Nephron progenitor cell (in vitro differentiated cells): ENCODE measurements around the gene INO80B.

Experiments
- DNase-seq: peaks from one replicate; pipeline ENCODE4 v3.0.0; 2021
- H3K27ac Mint-ChIP-seq: 2 replicates; pipeline ENCODE4 v1.8.0; 2021; ENCODE audit warnings: mild to moderate bottlenecking, moderate library complexity, mixed read lengths
- H3K27me3 Mint-ChIP-seq: 2 replicates; pipeline ENCODE4 v1.8.0; 2021; ENCODE audit warnings: mild to moderate bottlenecking, low read depth, mixed read lengths; ENCODE audit not compliant: poor library complexity
- H3K36me3 Mint-ChIP-seq: 2 replicates; pipeline ENCODE4 v1.8.0; 2021; ENCODE audit warnings: low read depth, mixed read lengths
- H3K4me1 Mint-ChIP-seq: 2 replicates; pipeline ENCODE4 v1.8.0; 2021; ENCODE audit warnings: mixed read lengths
- H3K4me3 Mint-ChIP-seq: 2 replicates; pipeline ENCODE4 v1.8.0; 2021; ENCODE audit warnings: mild to moderate bottlenecking, moderate library complexity, mixed read lengths
- H3K9me3 Mint-ChIP-seq: 2 replicates; pipeline ENCODE4 v1.8.0; 2021; ENCODE audit warnings: mild to moderate bottlenecking, moderate library complexity, mixed read lengths
- TF ChIP-seq, protein P1 (sequence below): fragments of 200-600 bp; sonication (generic); IDR thresholded peaks from 2 replicates; pipeline ENCODE4 v1.5.0; 2021; ENCODE audit warnings: antibody characterized with exemption

Gene INO80B

DNA sequence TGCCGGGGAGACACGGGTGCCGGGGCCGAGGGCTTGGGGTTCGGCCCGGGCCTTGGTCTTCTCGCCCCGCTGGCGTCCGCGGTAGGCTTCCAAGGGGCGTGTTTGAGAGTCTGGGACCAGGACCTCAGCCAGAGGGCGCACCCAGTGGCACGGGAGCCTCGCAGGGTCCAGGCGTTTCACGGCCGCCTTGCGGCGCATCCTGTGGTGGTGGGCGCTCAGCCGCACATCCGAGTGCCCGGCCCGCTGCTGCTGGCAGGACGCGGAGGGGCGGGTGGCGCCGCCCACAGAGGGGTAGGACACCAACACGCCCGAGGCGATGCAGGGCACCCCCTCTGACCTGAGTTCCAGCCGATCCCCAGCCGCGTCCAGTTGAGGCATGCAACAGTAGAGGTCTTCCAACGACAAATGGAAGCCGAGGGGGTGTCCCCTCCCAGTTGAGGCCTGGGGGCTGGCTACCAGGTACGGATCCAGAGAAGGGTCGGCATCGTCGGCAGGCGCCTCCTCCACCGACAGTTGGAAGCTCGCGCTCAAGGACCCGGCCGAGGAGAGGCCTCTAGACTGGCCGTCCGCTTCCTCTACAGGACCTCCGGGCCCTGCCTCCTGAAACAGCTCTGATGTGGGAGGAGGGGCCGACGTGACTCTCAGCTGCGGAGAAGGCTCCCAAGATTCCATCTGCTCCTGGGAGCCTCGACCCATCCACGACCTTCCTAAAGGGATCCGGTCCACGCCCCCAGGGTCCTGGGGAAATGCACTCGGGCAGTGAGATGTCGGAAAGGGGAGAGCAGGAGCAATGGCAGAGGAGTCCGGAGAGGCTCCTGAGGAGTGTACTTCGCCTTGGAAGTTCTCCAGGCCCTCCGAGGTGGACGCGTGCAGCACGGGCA is 39.8 kb upstream of the INO80B start:
- H3K9me3 Mint-ChIP-seq = no peaks in the 10 kb centered on the region
- H3K36me3 Mint-ChIP-seq = no peaks in the 10 kb centered on the region
- H3K27me3 Mint-ChIP-seq = peaks cover 6% of the 10 kb centered on the region
- H3K4me3 Mint-ChIP-seq = no peak overlapping the region
- DNase-seq = no peak
- TF ChIP-seq, protein P1, sequence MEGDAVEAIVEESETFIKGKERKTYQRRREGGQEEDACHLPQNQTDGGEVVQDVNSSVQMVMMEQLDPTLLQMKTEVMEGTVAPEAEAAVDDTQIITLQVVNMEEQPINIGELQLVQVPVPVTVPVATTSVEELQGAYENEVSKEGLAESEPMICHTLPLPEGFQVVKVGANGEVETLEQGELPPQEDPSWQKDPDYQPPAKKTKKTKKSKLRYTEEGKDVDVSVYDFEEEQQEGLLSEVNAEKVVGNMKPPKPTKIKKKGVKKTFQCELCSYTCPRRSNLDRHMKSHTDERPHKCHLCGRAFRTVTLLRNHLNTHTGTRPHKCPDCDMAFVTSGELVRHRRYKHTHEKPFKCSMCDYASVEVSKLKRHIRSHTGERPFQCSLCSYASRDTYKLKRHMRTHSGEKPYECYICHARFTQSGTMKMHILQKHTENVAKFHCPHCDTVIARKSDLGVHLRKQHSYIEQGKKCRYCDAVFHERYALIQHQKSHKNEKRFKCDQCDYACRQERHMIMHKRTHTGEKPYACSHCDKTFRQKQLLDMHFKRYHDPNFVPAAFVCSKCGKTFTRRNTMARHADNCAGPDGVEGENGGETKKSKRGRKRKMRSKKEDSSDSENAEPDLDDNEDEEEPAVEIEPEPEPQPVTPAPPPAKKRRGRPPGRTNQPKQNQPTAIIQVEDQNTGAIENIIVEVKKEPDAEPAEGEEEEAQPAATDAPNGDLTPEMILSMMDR = no peak
- H3K27ac Mint-ChIP-seq = no peak overlapping the region
- peaks cover 13% of the 10 kb centered on the region for H3K4me1 Mint-ChIP-seq

DNA sequence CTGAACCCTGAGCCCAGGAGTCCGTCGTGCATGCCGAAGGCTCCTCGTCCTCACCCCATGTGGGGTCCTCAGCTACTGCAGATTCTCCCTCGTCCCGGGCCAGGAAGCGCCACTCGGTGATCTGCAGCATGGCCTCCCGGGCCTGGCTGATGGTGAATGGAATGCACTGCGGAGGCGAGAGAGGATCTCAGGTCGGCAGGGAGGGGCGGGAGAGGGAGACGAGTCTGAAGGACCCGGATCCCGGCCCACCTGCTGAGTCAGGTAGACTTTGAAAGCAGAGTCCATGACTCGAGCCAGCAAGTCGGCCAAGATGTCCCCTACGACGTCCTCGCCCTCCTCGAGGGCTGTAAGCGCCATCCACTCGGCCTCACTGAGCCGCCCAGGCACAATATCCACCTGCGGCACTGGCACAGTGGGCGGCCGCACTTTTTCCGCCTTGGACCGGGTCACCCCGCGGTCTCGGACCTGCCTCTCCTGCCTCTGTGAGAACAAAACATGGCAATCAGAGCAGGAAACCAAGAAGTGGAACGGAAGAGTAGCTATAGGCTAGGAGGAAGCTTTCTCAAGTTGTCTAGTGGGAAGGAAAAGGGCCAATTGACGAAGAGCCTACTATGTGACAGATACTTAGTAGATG is 39.0 kb upstream of the INO80B start:
- TF ChIP-seq, protein P1 = no peak
- no peak for DNase-seq
- Mint-ChIP-seq H3K36me3 (no peaks in the 10 kb centered on the region), H3K4me3 (no peak overlapping the region), H3K4me1 (peaks cover 20% of the 10 kb centered on the region), H3K27ac (peak overlapping the region; percentile 49), H3K9me3 (no peaks in the 10 kb centered on the region), H3K27me3 (peaks cover 9% of the 10 kb centered on the region)

DNA sequence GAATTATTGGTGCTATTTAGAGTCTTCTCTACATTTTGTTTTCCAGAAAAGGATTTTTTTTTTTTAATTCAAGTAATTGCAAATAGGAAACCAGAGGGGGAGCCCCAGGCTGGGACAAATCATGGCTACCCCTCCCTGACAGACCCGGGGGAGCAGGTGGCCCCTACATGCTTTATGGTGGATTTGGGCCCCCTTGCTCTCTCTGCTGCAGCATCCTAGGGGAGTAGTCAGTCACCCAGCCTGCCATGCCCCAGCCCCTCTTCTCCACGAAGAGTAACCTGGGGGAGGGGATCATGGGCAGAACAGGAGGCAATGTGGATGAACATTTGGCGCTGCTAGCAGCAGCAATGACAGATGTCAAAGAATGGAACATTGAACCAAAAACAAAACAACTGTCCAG is 38.1 kb upstream of the INO80B start:
- TF ChIP-seq, protein P1 = no peak
- Mint-ChIP-seq H3K27me3 (peaks cover 13% of the 10 kb centered on the region), H3K4me3 (no peak overlapping the region), H3K4me1 (peaks cover 26% of the 10 kb centered on the region), H3K36me3 (no peaks in the 10 kb centered on the region), H3K9me3 (no peaks in the 10 kb centered on the region), H3K27ac (no peak overlapping the region)
- DNase-seq = no peak

DNA sequence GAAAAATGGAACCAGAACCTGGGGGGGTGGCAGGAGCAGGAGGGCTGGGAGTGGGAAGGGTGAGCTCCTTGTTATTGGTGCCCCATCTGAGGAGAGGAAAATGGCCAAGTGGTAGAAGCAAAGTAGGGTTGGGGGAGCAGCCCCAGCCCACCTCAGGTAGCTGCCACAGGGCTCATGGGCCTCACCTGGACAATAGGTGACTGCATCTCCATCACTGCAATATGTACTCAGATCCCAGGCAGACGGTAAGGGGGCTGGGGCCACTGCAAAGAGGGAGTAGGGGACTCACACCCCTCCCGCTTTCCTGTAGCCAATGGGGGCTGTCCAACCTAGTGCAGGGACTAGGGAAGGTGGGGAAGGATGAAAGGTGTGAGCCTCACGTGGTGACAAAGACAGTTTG is 37.7 kb upstream of the INO80B start:
- Mint-ChIP-seq H3K36me3 (no peaks in the 10 kb centered on the region), H3K27me3 (peaks cover 14% of the 10 kb centered on the region), H3K9me3 (no peaks in the 10 kb centered on the region), H3K4me1 (peaks cover 31% of the 10 kb centered on the region), H3K4me3 (no peak overlapping the region), H3K27ac (no peak overlapping the region)
- TF ChIP-seq, protein P1 = no peak
- DNase-seq = no peak

DNA sequence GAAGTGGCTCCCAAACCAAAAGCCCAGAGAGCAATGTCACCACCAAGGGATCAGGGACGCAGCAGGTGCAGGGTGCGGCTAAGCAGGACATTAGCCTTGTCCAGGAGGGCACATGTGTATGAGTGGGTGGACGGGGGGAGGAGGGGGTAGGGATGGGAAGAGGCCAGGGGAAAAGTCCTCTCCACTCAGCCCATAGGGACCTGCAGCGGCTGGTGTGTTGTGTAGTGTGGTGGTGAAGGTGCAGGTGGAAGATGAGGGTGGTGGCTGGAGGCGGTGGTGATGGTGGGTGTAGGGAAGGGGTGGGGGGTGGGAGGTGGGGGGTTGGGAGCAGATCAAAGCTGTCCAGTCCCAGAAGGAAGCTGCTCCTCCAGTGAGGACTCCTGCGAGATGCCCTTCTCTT is 37.1 kb upstream of the INO80B start:
- Mint-ChIP-seq H3K27me3 (peaks cover 17% of the 10 kb centered on the region), H3K4me1 (peaks cover 36% of the 10 kb centered on the region), H3K9me3 (no peaks in the 10 kb centered on the region), H3K4me3 (no peak overlapping the region), H3K36me3 (no peaks in the 10 kb centered on the region), H3K27ac (no peak overlapping the region)
- DNase-seq = no peak
- TF ChIP-seq, protein P1 = no peak
